Astrocyte (in vitro differentiated cells and primary cell): Measurements from ENCODE around the gene MED12L. TPM values are rescaled to one million over a fixed set of nuclear protein-coding genes. Genes with fewer than 3 reads are reported as not detected.
A peak's percentile ranks its signal among the peaks of the same experiment; 100 is the strongest.

Source experiments
- DNase-seq: peaks from one replicate; pipeline ENCODE4 v3.0.0-alpha.2; 2010; ENCODE audit warnings: low read depth
- FAIRE-seq: peaks from 2 replicates; lab custom pipeline; 2011; peaks lifted over from hg19 to GRCh38; lab: Jason Lieb, UNC
- H2AFZ ChIP-seq: 2 replicates; pipeline ENCODE4 v1.6.0; 2012; ENCODE audit warnings: low read depth, low read length, inconsistent platforms
- H3K27ac ChIP-seq: 2 replicates; pipeline ENCODE4 v1.5.1; 2011; ENCODE audit warnings: low read depth, low read length, inconsistent platforms
- H3K27me3 ChIP-seq: 2 replicates; pipeline ENCODE4 v1.6.0; 2011; ENCODE audit warnings: low read length, inconsistent platforms; ENCODE audit not compliant: insufficient read depth
- H3K36me3 ChIP-seq: 2 replicates; pipeline ENCODE4 v1.5.1; 2011; ENCODE audit warnings: low read length, inconsistent platforms; ENCODE audit not compliant: insufficient read depth
- H3K4me1 ChIP-seq: 2 replicates; pipeline ENCODE4 v1.5.1; 2011; ENCODE audit warnings: low read length, inconsistent platforms; ENCODE audit not compliant: insufficient read depth
- H3K4me2 ChIP-seq: 2 replicates; pipeline ENCODE4 v1.6.0; 2012; ENCODE audit warnings: low read length, inconsistent platforms
- H3K4me3 ChIP-seq: 2 replicates; pipeline ENCODE4 v1.5.1; 2011; ENCODE audit warnings: low read depth, mild to moderate bottlenecking, low read length, inconsistent platforms; ENCODE audit not compliant: insufficient read depth
- H3K79me2 ChIP-seq: 2 replicates; pipeline ENCODE4 v1.6.0; 2012; ENCODE audit warnings: mild to moderate bottlenecking, low read length, inconsistent platforms; ENCODE audit not compliant: insufficient read depth
- H3K9ac ChIP-seq: 2 replicates; pipeline ENCODE4 v1.6.0; 2012; ENCODE audit warnings: mild to moderate bottlenecking, low read length, inconsistent platforms
- H3K9me3 ChIP-seq: 2 replicates; pipeline ENCODE4 v1.5.1; 2012; ENCODE audit warnings: low read depth, mild to moderate bottlenecking, low read length, inconsistent platforms; ENCODE audit not compliant: insufficient read depth
- H4K20me1 ChIP-seq: 2 replicates; pipeline ENCODE4 v1.6.0; 2012; ENCODE audit warnings: low read length, inconsistent platforms; ENCODE audit not compliant: insufficient read depth
- H3K27ac Mint-ChIP-seq: one replicate; pipeline ENCODE4 v1.8.0; 2021; ENCODE audit warnings: mild to moderate bottlenecking, mixed read lengths; ENCODE audit not compliant: unreplicated experiment
- H3K27me3 Mint-ChIP-seq: one replicate; pipeline ENCODE4 v1.8.0; 2021; ENCODE audit warnings: low read depth, mixed read lengths; ENCODE audit not compliant: unreplicated experiment
- H3K36me3 Mint-ChIP-seq: one replicate; pipeline ENCODE4 v1.8.0; 2021; ENCODE audit warnings: low read depth, mixed read lengths; ENCODE audit not compliant: unreplicated experiment
- H3K4me1 Mint-ChIP-seq: one replicate; pipeline ENCODE4 v1.8.0; 2021; ENCODE audit warnings: low read depth, mixed read lengths; ENCODE audit not compliant: unreplicated experiment
- H3K4me3 Mint-ChIP-seq: one replicate; pipeline ENCODE4 v1.8.0; 2021; ENCODE audit warnings: mild to moderate bottlenecking, moderate library complexity, mixed read lengths; ENCODE audit not compliant: unreplicated experiment
- H3K9me3 Mint-ChIP-seq: one replicate; pipeline ENCODE4 v1.8.0; 2021; ENCODE audit warnings: mild to moderate bottlenecking, mixed read lengths; ENCODE audit not compliant: unreplicated experiment
- CTCF ChIP-seq: IDR thresholded peaks from 2 replicates; pipeline ENCODE4 v1.5.1; 2011; ENCODE audit warnings: low read depth, mild to moderate bottlenecking, inconsistent platforms, low read length, moderate library complexity; ENCODE audit not compliant: insufficient read depth
- EZH2 ChIP-seq: IDR thresholded peaks from 2 replicates; pipeline ENCODE4 v1.6.1; 2012; ENCODE audit warnings: mild to moderate bottlenecking, low read length, inconsistent platforms; ENCODE audit not compliant: insufficient read depth
- total RNA-seq: library from RNA; stranded (reverse); gene quantifications from 2 replicates; pipeline ENCODE4 v1.2.1, GENCODE V29; 2021

MED12L gene
- total RNA-seq, 1 donor from 2014 or later, result 8.2 TPM

- Mint-ChIP-seq H3K27ac (no peak overlapping the region), H3K9me3 (no peaks in the 10 kb centered on the region), H3K27me3 (no peaks in the 10 kb centered on the region), H3K4me3 (no peak overlapping the region), H3K4me1 (peaks cover 6% of the 10 kb centered on the region), H3K36me3 (peaks cover 2% of the 10 kb centered on the region)
- H3K4me3 ChIP-seq, result no peak overlapping the region
- no peak overlapping the region for H2AFZ ChIP-seq
- H3K36me3 ChIP-seq, result no peaks in the 10 kb centered on the region
- no peaks in the 10 kb centered on the region for H3K4me1 ChIP-seq
- peak; percentile 9 for DNase-seq
- H4K20me1 ChIP-seq, result no peaks in the 10 kb centered on the region
- H3K4me2 ChIP-seq, result no peak overlapping the region
- no peak overlapping the region for H3K9ac ChIP-seq
- TF ChIP-seq EZH2, result no peak
- H3K9me3 ChIP-seq, result no peaks in the 10 kb centered on the region
- H3K79me2 ChIP-seq, result no peaks in the 10 kb centered on the region
- FAIRE-seq, result no peak
- peaks cover 2% of the 10 kb centered on the region for H3K27me3 ChIP-seq
- no peak overlapping the region for H3K27ac ChIP-seq
These were observed 39.0 kb downstream of the MED12L start for GRCh38 chr3:151124476-151124875.

- Histone ChIP-seq H4K20me1 (no peaks in the 10 kb centered on the region), H3K4me1 (no peaks in the 10 kb centered on the region), H2AFZ (no peak overlapping the region), H3K4me3 (no peak overlapping the region), H3K79me2 (no peaks in the 10 kb centered on the region), H3K9ac (no peak overlapping the region), H3K4me2 (no peak overlapping the region), H3K9me3 (no peaks in the 10 kb centered on the region), H3K27ac (no peak overlapping the region), H3K27me3 (peaks cover 2% of the 10 kb centered on the region), H3K36me3 (no peaks in the 10 kb centered on the region)
- Mint-ChIP-seq H3K4me1 (peaks cover 5% of the 10 kb centered on the region), H3K4me3 (no peak overlapping the region), H3K27ac (no peak overlapping the region), H3K27me3 (no peaks in the 10 kb centered on the region), H3K36me3 (peaks cover 4% of the 10 kb centered on the region), H3K9me3 (no peaks in the 10 kb centered on the region)
- TF ChIP-seq EZH2 (no peak), CTCF (no peak)
- DNase-seq (no peak), FAIRE-seq (no peak)
These were observed 45.0 kb downstream of the MED12L start for GRCh38 chr3:151130428-151130827.

- Histone ChIP-seq H2AFZ (no peak overlapping the region), H3K27me3 (no peaks in the 10 kb centered on the region), H3K4me2 (no peak overlapping the region), H3K9me3 (no peaks in the 10 kb centered on the region), H4K20me1 (no peaks in the 10 kb centered on the region), H3K4me1 (no peaks in the 10 kb centered on the region), H3K27ac (no peak overlapping the region), H3K4me3 (no peak overlapping the region), H3K9ac (no peak overlapping the region), H3K79me2 (no peaks in the 10 kb centered on the region), H3K36me3 (no peaks in the 10 kb centered on the region)
- DNase-seq (no peak), FAIRE-seq (no peak)
- no peak for TF ChIP-seq EZH2
- no peak for TF ChIP-seq CTCF
- H3K36me3 Mint-ChIP-seq, result peaks cover 8% of the 10 kb centered on the region
- H3K9me3 Mint-ChIP-seq, result no peaks in the 10 kb centered on the region
- peaks cover 13% of the 10 kb centered on the region for H3K4me1 Mint-ChIP-seq
- H3K4me3 Mint-ChIP-seq, result no peak overlapping the region
- H3K27ac Mint-ChIP-seq, result no peak overlapping the region
- H3K27me3 Mint-ChIP-seq, result no peaks in the 10 kb centered on the region
These were observed 47.7 kb downstream of the MED12L start for GRCh38 chr3:151133175-151133574.
